Hepatic stellate cell (primary cell): ENCODE measurements around the gene ZNF664.

Experiments used
- DNase-seq: peaks from one replicate; pipeline ENCODE4 v3.0.0; 2011; ENCODE audit warnings: low spot score

The ZNF664 gene

DNA sequence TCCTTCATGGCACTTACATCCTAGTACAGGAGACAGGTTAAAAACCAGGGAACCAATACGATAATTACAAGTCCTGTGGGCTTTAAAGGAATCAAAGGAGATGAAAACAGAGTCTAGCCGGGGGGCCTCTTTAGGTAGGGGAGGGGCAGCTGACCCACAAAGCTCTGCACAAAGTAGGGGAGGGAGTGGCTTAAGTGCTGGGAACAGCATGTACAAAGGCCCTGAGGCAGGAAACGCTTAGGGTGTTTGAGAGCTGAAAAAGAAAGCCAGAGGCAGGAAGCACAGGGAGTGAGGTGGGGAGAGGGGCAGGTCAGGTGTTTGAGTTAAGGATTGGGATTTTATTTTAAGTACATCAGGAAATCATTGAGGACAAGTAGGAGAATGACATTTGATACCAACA is 37.7 kb downstream of the ZNF664 start:
- no peak for DNase-seq

DNA sequence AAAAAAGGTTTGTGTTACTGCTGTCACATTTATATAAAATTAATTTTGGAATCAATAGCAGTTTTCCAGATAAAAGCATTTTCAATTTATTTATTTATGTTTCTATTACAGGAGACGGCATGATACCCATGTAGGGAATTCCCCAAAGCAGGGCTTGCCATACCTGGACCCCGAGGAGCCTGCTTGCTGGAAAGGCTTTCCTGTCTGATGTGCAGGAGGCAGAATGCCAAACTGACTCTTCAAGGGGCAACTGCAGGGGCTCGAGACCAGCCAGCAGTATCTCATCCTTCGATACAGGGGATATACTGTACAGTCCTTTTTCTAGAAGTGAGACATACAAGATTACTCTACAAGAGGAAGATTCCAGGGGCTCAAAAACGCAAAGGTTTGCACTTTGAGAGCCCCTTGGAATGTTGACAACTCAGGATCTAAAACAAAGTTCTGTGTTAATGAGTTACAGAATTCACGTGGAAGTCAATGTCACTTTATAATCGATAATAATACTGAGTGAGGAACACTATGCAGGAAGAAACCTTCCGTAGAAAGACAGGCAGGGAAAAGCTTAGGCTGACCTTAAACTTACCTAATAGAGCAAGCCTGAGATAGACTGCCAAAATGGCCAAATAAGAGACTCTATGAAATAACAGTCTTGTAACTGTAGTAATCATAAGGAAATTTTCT is 38.6 kb downstream of the ZNF664 start:
- no peak for DNase-seq

DNA sequence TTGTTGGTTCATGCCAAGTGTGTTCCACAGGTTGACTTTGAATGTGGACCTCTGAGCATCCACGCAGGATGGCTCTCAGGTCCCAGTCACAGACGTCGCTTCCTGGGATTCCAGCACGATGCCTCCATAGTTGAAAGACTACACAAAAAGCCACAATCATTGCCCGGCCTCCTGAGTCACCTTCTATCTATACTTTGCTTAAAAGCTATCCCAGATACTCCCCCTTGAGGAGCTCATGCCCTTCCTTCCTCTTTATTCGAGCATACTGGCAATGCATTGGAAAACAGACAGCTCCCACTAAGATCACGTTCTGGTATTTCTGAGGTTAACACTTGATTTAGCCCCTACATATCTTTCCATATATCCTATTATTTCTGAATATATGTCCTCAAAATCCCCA is 40.1 kb downstream of the ZNF664 start:
- no peak for DNase-seq

DNA sequence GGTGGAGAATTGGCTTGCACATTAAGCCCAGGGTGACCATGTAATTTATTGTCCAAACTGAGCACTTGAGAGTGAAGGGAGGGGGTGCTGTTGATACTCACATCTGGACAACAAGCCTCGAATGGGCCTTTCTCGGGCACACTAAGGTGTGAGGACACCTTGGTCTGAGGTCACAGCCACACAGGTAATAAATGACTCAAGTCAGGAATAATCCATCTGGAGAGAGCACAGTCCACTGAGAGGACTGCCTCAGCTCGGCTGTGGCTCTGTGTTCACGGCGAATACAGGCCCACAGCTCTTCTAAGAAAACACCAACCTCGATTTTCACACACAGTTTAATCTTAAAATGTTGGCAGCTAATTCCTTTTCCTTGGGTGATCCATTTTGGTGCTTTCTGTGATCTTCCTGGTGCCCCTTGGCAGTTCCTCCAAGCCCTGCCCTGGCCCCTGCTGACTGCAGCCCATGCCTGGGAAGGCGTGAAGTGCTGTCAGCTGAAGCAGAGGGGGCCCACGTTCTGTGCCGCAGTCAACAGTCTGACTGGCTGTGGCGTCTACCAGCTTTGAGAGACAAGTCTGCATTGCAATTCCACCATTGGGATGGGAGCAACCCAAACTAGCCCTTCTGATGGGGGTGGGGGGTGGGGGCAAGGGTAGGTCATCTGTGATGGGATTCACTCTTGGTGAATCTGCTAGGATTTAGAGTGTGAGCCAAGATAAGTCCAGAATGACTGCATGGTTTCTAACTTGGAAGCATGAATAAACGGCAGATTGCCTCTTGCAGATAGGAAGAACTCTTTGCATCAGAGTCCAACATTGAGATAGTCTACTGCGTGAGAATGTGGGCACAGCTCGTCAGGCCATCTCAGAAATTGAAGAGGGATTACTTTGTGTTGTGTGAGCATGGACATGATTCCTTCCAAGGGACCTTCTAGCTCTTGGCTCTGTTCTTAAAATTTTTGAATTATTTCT is 42.8 kb downstream of the ZNF664 start:
- DNase-seq: no peak

DNA sequence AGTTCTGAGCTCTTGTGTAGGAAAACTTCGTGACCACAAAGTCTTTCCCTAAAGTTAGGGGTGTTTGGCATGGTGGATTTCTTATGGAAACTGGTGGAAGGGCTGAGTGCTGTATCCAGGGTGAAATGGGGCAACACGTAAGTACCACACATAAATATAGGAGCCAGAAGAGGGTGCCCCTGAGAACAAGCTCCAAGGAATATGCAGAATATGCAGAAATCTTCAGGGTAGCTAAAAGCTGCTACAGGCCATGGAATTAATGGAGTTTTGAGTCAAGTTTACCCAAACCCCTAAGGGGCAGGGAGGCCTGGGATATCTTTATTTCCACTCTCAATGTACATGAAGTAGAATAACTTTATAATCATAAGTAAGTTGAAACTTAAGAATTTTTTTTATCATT is 44.0 kb downstream of the ZNF664 start:
- no peak for DNase-seq

DNA sequence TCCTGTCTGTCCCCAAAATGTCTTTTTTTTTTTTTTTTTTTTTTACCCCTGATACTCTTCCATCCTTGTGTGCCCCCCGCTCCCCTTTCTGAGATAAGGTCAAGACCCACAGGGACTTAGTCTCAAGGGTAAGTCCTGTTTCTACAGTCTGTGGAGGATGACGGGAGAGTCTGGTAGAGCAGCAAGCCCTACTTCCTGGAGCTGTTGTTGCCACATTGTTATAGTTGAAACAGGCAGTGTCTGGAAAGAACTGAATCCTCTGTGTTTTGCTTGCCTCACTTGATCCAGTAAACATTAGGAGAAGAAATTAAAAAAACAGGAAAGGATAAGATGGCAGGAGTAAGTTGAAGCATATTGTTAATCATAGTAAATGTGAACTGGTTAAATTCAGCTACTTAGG is 45.5 kb downstream of the ZNF664 start:
- DNase-seq: no peak

DNA sequence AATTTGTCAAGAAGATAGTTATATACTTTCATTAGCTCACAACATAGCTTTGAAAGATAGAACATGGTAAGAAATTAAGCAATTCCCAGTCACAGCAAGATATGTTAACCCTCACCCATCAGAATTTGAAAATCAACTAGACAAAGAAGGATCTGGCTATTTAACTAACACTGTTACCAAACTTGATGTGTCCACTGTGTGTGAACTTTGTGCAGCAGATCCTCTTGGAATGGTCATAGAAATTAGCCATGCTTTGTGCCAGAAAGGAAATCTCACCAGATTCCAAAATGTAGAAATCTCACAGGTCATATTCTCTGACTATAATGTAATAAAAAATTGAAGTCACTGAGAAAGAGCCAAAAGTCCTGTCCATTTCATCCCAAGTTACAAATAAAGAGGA is 46.1 kb downstream of the ZNF664 start:
- no peak for DNase-seq

DNA sequence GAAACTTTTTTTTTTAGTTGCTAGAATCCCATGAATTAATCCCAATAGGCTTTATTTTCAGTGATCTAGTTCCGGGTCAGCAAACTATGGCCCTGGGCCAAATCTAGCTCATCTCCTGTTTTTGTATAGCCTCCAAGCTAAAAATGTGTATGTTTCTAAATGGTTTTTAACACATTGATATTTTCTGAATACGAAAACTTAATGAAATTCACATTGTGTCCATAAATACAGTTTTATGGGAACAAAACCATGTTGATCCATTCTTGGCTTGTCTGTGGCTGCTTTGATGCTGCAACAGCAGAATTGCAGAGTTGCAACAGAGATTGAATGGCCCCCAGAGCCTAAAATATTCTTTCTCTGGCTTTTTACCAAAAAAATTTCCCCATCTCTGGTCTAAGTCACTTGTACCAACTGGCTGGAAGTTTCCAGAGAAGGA is 47.5 kb downstream of the ZNF664 start:
- no peak for DNase-seq

DNA sequence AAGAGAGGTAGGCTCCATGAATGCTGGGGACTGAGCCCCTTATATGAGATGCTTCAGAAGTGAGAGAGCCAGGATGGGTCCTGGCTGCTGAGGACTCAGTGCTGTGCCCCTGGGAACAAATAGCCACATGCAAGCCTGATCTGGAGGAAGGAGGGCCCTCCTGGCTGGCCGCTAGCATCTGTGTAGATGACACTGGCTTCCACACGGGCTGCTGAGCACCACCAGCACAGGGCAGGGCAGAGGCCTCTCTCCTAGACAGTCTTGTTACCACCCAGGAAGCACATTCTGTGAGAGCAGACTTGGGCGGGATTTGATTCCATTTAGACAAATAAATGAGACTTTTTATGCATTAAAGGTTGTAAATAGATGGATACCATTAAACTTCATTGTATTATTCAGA is 48.0 kb downstream of the ZNF664 start:
- DNase-seq: no peak

DNA sequence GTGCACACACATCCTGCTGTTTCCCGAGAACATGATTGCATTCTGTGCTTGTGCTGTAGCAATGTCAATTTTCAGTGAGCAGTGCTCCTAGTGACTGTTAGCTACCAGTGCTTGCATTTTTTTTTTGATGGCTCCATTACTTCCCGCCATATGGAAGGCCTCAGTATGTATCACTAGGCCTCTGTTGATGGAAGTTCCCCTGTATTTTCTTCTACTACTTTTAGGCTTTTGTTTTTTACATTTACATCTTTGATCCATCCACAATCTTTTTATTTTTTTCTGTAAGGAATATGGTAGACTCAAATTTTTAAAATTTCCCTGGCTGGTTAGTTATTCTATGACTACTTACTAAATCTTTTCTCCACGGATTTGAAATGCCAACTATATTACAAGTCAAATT is 49.1 kb downstream of the ZNF664 start:
- no peak for DNase-seq

DNA sequence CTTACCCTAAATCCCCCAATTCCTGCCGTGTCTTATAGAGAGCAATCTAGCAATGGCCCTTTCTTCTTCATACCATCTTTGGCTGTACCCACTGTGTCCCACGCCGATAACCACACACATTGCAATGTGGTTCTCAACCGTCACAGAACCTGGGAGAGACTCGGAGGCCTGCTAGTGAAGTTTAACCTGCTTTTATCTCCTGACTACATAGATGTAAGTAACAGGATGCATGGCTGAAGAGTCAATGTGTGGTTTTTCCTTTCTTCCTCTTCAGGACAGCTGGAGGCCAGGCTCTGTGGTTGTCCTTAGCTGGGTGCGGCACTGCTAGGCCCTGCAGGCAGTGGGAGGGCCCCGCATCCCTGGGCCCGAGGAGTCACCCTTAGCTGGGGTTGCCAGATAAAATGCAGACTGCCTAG is 51.3 kb downstream of the ZNF664 start:
- no peak for DNase-seq

DNA sequence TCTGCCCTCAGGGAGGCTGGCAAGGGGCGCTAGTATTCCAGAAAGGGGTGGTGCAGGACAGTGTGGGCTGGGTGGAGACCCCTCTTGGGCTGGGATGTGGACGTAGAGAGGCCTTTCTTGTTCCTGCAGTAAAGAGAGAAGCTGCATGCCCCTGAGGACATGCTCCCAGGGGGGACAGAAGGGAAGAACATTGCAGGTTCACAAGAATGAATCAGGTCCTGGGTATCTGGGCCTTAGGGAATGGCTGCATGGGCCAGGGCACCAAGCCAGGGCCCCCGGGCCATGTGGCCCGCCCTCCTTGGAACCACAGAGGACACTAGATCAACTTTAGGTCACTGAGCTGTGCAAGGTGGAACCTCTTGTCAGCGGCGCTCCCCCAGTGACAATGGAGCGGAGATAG is 51.8 kb downstream of the ZNF664 start:
- DNase-seq: no peak

DNA sequence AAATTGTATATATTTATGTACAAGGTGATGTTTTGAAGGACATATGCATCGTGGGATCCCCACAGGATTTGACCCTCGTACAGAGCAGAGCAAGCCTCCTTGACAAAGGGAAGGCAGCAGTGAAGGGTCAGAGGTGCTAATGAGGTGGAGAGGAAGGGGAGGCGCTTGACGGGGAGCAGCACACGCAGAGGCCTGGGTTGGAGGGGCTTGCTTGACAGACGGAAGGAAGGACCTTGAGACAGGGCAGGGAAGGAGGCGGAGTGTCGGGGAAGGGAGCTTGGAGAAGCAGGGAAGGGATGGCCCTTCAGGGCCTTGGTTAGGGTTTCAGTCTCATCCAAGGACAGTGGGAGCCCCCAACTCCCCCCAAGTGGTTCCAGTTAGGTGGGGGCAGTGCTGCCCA is 52.6 kb downstream of the ZNF664 start:
- no peak for DNase-seq

DNA sequence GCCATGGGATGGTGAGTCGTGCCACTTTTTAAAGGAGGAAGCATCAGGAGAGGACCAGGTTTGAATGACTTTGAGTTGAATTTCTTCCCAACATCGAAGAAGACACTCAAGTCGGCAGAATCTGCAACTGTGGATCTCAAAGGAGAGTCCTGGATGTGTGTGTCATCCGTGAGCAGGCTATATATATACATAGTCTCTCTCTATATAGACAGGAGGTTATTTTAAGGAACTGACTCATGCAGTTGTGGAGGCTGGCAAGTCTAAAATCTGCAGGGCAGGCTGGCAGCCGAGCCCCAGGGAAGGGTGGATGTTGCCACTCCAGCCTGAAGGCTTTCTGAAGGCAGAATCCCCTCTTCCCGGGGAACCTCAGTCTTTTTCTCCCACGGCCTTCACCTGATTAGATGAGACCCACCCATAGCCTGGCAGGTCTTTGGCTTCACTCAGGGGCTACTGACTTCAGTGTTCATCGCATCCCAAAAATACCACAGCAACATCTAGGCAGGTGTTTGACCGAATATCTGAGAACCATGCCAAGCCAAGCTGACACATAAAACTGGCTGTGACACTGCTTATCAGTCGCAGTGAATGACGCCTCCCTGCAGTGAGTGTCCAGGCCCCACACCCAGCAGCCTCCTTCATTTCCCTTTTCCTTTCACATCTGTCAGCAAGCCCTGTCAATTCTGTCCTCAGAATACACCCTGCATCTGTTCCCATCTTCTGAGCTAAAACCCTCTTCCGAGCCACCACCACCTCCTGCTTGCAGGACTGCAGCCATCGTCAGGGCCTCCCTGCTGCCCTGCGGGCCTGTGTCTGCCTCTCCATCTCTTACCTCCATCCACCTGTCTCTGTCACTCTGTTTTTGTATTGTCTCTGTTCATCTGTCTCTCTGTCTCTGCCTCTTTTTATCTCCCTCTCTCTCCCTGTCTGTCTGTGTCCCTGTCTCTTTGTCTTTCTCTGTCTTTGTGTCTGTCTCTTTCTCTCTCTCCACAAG is 54.0 kb downstream of the ZNF664 start:
- DNase-seq: peak; percentile 91

DNA sequence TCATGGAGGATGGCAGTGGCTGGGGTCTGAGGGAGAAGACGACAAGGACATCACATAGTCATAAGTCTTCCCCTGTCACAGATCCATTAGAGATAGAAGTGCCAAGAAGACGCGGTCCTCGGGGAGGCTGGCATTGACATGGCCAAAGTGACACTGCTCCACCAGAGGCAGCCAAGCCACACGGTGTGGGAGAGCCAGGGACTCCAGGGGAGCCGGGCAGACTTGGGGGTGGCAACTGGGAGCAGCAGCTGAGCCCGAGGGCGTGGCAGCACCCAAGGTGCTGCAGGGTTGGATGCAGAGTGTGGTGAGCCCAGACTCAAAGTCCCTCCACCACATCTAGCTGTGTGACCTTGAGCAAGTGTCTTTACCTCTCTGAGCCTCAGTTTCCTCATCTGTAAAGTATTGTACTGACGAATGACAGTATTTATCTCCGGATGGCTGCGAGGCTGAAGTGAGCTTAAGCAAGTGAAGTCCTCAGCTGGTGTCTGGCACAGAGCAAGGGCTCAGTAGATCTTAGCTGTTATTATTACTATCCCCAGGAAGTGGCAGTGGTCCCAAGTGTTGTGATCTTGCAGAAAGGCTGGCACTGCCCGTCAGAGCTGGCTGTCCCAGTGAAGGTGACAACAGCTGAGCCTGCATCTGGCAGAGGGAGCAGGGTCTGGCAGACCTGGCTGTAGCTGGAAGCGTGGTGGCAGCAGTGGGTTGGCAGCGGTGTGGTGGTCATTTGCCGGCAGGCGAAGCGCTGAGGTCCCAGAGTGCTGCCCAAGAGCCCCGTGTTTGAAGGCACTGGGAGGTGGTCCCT is 54.9 kb downstream of the ZNF664 start:
- no peak for DNase-seq

DNA sequence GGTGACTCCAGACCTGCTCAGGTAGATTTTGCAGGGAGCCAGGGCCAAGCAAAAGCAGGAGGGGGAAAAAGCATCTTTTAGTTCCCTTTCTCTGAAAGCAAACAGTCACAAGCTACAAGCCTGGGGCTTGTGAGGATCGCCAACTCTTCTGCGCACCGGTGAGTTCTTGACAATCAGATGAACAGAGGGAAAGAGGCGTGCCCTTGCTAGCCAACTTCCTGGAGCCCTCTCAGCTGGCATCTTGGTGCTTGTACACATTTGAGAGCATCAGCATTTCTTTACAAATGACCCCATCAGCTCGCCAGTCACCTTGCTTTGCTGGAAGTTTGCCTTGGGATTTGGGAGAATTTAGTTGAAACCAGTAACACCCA is 55.5 kb downstream of the ZNF664 start:
- DNase-seq: no peak

DNA sequence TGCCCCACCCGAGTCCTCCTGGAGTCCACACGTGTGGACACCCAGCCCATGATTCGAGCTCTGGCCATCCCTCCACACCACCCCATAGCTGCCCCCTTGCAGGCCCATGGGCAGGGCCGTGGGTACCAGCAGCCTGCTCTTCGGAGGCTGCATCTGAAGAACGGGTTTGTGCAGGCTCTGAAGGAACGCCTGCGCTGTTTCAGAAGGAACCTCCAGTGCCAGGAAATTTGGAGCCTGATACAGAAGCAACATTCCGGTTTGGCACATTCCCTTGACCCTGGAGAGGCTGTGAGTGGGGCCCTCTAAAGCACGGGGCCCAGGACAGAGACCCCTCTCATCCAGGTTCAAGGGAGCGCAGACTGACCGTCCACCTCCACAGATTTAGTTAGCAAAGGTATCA is 57.0 kb downstream of the ZNF664 start:
- peak; percentile 61 for DNase-seq

DNA sequence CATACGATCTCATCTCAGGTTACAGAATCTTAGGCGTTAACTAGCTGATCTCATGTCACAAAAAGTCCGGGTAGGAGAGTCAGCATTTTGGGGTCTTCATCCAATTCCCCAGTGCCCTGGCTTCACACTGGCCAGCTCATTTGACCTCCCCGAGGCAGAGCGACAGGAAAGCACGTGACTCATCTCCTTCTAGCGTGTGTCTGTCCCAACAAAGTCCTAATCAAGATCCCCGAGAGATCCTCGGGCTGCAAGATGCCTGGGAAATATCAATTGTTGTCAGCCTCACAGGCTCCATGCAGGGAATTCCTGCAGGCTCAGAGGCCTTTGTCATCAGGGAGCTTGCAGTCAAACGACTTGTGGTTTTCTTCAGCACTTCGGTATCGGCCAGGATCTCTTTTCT is 57.5 kb downstream of the ZNF664 start:
- DNase-seq: peak; percentile 97

DNA sequence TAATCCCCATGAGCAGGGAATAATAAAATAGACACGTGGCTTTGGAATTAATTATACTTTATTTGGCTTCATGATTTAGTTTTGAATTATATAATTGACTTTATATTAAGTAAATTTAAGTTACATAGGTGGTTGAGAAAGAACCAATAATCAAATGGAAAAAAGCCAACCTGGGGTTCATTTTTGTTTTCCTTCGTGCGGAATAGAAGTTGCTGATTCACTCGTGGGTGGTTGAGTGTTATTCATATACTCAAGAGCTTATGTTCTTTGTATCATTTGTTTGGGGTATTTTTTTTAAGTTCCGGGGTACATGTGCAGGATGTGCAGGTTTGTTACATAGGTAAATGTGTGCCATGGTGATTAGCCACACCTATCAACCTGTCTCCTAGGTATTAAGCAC is 58.0 kb downstream of the ZNF664 start:
- DNase-seq: no peak

DNA sequence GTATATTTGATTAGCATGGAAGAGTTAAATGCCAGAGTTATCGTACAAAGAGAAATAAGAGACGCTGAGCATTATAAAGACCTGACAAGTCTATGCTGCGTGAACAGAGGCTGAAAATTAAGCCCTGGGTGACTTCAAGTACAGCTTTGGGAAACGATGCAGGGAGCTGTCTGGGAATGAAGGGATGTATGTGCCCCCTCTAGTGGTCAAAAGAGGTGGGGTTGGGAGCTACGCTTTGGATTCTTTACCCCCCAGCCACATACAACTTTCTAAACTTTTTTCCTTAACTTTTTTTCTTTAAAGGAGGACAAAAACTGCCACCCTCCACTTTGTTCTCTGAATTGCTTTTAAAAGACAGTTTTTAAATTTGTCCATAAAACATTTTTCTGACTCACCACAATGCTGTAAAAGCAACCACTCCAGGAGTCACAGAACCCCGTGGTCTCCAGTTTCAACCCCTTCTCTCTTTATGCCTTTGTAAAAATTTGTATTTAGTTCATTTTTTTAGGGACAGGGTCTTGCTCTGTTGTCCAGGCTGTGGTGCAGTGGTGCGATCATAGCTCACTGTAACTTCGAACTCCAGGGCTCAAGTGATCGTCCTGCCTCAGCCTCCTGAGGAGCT is 59.4 kb downstream of the ZNF664 start:
- DNase-seq: peak; percentile 91

DNA sequence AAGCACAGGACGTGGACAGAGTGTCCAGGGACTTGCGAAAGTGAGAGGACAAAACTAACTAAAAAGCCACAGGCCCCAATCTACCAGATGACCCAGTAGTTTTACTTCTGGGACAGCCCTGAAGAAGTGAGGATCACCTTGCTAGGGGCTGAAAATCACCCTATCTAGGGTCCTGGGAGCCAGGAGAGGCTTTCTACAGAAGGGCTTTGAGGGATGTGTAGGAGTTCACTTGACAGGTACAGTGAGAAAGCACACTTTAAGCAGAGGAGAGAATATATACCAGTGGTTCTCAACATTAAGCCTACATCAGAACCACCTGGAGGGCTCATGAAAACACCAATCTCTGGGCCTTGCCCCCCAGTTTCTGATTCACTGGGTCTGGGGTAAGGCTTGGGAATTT is 60.8 kb downstream of the ZNF664 start:
- no peak for DNase-seq
